Adrenal gland (tissue), 12 donors: Measurements from ENCODE around the gene ARHGEF2. TPM values are rescaled to one million over a fixed set of nuclear protein-coding genes. Genes with fewer than 3 reads are reported as not detected.

ENCODE experiments used
- DNase-seq, 7 donors: peaks; one replicate each; pipeline ENCODE4 v3.0.0-alpha.2; 2019 to 2020
- H3K27ac ChIP-seq, 5 donors: fragments of 200-600 bp; sonication (generic) in 4 of 5; 1 replicate in 3 of 5; 2 replicates in 2 of 5; pipeline versions ENCODE4 v1.5.1 to v1.8.0; 2016 to 2020; ENCODE audit warnings: mild to moderate bottlenecking in 1 of 5
- H3K27me3 ChIP-seq: fragments of 200-600 bp; 2 replicates; pipeline ENCODE4 v1.8.0; 2021
- H3K36me3 ChIP-seq, 2 donors: fragments of 200-600 bp; replicated peaks in 1 of 2; 1 replicate in 1 of 2; 2 replicates in 1 of 2; pipeline versions ENCODE4 v1.5.1 to v1.8.0; 2018 to 2022
- H3K4me1 ChIP-seq, 2 donors: fragments of 200-600 bp; replicated peaks in 1 of 2; 1 replicate in 1 of 2; 2 replicates in 1 of 2; pipeline versions ENCODE4 v1.5.1 to v1.8.0; 2018 to 2021
- H3K4me3 ChIP-seq, 4 donors: fragments of 200-600 bp; sonication (generic) in 3 of 4; one replicate each; pipeline ENCODE4 v1.5.1; 2016 to 2018
- H3K9me3 ChIP-seq, 3 donors: fragments of 200-600 bp; sonication (generic) in 1 of 3; replicated peaks in 1 of 3; 1 replicate in 2 of 3; 2 replicates in 1 of 3; pipeline versions ENCODE4 v1.5.1 to v1.8.0; 2016 to 2021
- POLR2A ChIP-seq, 2 donors: fragments of 450-650 bp; IDR thresholded peaks; one replicate each; pipeline ENCODE4 v1.6.1; 2017; ENCODE audit warnings: antibody characterized with exemption in 2 of 2, mild to moderate bottlenecking in 2 of 2, moderate library complexity in 1 of 2
- WGBS, 4 donors: extraction: QIAGEN DNeasy Blood & Tissue Kit in 2 of 4; methylation state at CpG; one replicate each; pipeline versions ENCODE4 v1.1.5 to v1.1.7; 2013 to 2017; 5-methylcytosine and 5-hydroxymethylcytosine counted together
- intact Hi-C, 2 donors: fragments of 100-400 bp; cut with DNase I; formaldehyde crosslinking; loops; one replicate each; pipeline versions ENCODE4 v1.14.1 to v1.15.0; 2022 to 2023
- polyA plus RNA-seq, 3 donors: library from polyadenylated mRNA; stranded (reverse); fragments of 200-250 nt in 2 of 3; fragments of 350-450 nt in 1 of 3; fragmentation: Illumina TruSeq in 1 of 3; extraction: RNeasy Lipid Tissue Mini Kit (QIAGEN cat#74804) in 1 of 3; gene quantifications; one replicate each; pipeline ENCODE4 v1.2.3, GENCODE V29; 2013 to 2014
- total RNA-seq, 9 donors: library from RNA; depleted of rRNA in 4 of 9; stranded (reverse); fragments of >200 nt in 4 of 9; fragments of 120-200 nt in 1 of 9; fragmentation: NEBNext Ultra II Directional in 1 of 9; extraction: Animal tissue kit (Norgen Biotek cat#: 25700) in 1 of 9; gene quantifications; one replicate each; pipeline versions ENCODE4 v1.1.0 to v1.2.4, GENCODE V29; 2013 to 2023
- TF ChIP-seq, protein P1 (sequence below), 6 experiments: fragments of 450-650 bp in 4 of 6; fragments of 200-600 bp in 2 of 6; sonication (generic) in 1 of 6; IDR thresholded peaks; 1 replicate in 5 of 6; 2 replicates in 1 of 6; pipeline versions ENCODE4 v1.5.1 to v1.8.0; 2016 to 2021; ENCODE audit warnings: antibody characterized with exemption in 6 of 6, mild to moderate bottlenecking in 2 of 6, moderate library complexity in 1 of 6
- donor health status: healthy with polysubstance abuse.
- donor health status: Bipolar disorder and iron deficiency.
- donor health status: DM: yes; HTN: yes; CAD: no.
- donor health status: DM: no; HTN: no; CAD: no.
- donor health status: DM: no; HTN: no; CAD: no.
- donor health status: DM: yes; HTN: yes; CAD: no.

The ARHGEF2 gene
- total and polyA plus RNA-seq, 12 donors, result 7.6 to 41.3 (median 29.8) TPM

GRCh38 chr1:155979597-155980343, 1.4 kb upstream of the ARHGEF2 start:
- Histone ChIP-seq H3K27ac (peak overlapping the region in 4 of 5 donors; percentile 43 to 88 (median 68)), H3K4me3 (peak overlapping the region in 1 of 4 donors; percentile 95), H3K9me3 (no peaks in the 10 kb centered on the region), H3K4me1 (peaks cover 0 to 25% of the 10 kb centered on the region in 2 donors), H3K36me3 (no peaks in the 10 kb centered on the region), H3K27me3 (no peaks in the 10 kb centered on the region)
- no peak for DNase-seq
- WGBS, 4 donors, result 38 to 61% (median 44%) methylated on average over 3 to 4 of the region's 4 CpGs
- intact Hi-C loops, result no loop called here
- TF ChIP-seq, protein P1, sequence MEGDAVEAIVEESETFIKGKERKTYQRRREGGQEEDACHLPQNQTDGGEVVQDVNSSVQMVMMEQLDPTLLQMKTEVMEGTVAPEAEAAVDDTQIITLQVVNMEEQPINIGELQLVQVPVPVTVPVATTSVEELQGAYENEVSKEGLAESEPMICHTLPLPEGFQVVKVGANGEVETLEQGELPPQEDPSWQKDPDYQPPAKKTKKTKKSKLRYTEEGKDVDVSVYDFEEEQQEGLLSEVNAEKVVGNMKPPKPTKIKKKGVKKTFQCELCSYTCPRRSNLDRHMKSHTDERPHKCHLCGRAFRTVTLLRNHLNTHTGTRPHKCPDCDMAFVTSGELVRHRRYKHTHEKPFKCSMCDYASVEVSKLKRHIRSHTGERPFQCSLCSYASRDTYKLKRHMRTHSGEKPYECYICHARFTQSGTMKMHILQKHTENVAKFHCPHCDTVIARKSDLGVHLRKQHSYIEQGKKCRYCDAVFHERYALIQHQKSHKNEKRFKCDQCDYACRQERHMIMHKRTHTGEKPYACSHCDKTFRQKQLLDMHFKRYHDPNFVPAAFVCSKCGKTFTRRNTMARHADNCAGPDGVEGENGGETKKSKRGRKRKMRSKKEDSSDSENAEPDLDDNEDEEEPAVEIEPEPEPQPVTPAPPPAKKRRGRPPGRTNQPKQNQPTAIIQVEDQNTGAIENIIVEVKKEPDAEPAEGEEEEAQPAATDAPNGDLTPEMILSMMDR (IDR thresholded peaks at IDR 0.05), result no peak
- TF ChIP-seq POLR2A (IDR thresholded peaks at IDR 0.05), result no peak

DNA sequence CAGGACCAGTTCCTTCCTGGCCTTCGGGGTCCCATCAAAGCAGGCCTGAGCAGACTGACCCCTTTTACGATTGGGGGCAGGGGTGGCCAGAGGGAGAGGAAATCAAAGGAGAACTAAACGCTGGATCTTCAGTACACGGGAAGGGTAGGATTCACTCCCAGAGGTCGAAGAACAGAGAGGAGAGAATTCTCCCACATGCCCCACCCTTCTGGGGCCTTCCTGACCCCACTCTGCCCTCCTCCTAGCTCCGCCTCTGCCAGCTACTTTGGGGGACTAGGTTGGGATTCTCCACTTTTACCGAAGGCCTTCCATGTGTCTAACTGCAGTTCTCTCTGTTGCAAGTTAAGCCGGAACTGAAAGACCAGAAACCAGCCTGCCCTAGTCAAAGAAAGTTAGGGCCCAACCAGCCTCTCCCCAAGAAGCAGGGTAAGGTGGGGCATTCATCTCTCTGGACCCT, 654 bp upstream of the ARHGEF2 start:
- peak overlapping the region; percentile 43 to 88 (median 68) for H3K27ac ChIP-seq
- peaks cover 0 to 33% of the 10 kb centered on the region in 2 donors for H3K4me1 ChIP-seq
- no peaks in the 10 kb centered on the region for H3K36me3 ChIP-seq
- 26 to 43% (median 33%) methylated on average over 7 to 8 of the region's 8 CpGs for WGBS, 4 donors
- DNase-seq, result no peak
- TF ChIP-seq, protein P1 (IDR thresholded peaks at IDR 0.05), result no peak
- no peak for TF ChIP-seq POLR2A (IDR thresholded peaks at IDR 0.05)
- H3K27me3 ChIP-seq, result no peaks in the 10 kb centered on the region
- H3K9me3 ChIP-seq, result no peaks in the 10 kb centered on the region
- intact Hi-C loops, result no loop called here
- peak overlapping the region in 2 of 4 donors; percentile 74 to 95 for H3K4me3 ChIP-seq

- Histone ChIP-seq H3K9me3 (no peaks in the 10 kb centered on the region), H3K36me3 (no peaks in the 10 kb centered on the region), H3K4me3 (peak overlapping the region; percentile 65 to 95 (median 73)), H3K27ac (peak overlapping the region; percentile 43 to 88 (median 68)), H3K27me3 (no peaks in the 10 kb centered on the region), H3K4me1 (peaks cover 0 to 37% of the 10 kb centered on the region in 2 donors)
- intact Hi-C loops, result no loop called here
- DNase-seq, result peak in 2 of 7 donors; percentile 39 to 51
- 0 to 5% (median 1%) methylated on average over 12 to 52 of the region's 52 CpGs for WGBS, 4 donors
- TF ChIP-seq POLR2A (IDR thresholded peaks at IDR 0.05), result no peak
- TF ChIP-seq, protein P1 (IDR thresholded peaks at IDR 0.05), result no peak
These were observed 540 bp downstream of the ARHGEF2 start for GRCh38 chr1:155977690-155978324.

DNA sequence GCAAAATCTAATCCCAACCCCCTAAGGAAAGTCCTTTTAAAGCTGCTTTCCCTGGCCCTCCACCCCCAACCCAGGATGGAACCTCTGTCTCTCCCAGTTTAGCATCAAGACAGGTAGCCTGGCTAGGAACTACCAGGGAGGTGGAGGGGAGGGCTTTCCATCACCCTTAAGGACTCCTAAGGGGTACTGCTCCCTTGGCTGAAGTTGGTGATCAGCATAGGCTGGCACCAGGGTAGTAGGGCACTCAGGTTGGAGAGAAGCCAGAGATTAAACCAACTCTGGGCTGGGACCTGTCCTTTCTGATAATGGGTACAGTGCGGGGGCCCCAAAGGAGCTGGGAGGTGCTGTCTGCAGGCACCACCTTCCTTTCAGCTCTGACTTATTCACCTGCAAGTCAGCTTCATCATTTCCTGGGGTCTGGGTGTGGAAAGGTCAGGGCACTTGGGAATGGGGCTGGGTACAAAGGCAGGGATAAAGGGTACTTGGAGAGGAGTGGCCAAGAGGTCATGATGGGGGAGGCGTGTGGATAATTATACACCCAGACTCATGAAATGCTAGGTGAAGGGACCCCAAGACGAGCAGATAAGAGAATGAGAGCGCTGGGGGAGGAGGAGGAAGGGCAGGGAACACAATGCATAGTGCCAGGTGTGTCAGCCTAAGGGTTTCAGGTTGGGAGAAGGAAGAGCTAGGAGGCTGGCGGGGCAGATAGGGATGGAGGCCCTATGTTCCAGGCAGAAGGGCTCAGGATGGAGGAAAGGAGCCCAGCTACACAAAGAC, 1.2 kb downstream of the ARHGEF2 start:
- no peaks in the 10 kb centered on the region for H3K27me3 ChIP-seq
- no peak for DNase-seq
- no peaks in the 10 kb centered on the region for H3K36me3 ChIP-seq
- intact Hi-C loops, result no loop called here
- peaks cover 0 to 40% of the 10 kb centered on the region in 2 donors for H3K4me1 ChIP-seq
- TF ChIP-seq POLR2A (IDR thresholded peaks at IDR 0.05), result no peak
- TF ChIP-seq, protein P1 (IDR thresholded peaks at IDR 0.05), result no peak
- WGBS, 4 donors, result 39 to 60% (median 49%) methylated on average over 4 to 5 of the region's 5 CpGs
- H3K27ac ChIP-seq, result peak overlapping the region in 2 of 5 donors; percentile 68 to 88
- peak overlapping the region in 2 of 4 donors; percentile 74 to 95 for H3K4me3 ChIP-seq
- no peaks in the 10 kb centered on the region for H3K9me3 ChIP-seq
